GM12878 (cell line): ENCODE data around the gene DDC. TPM values are rescaled to one million over a fixed set of nuclear protein-coding genes. Genes with fewer than 3 reads are reported as not detected.

Source experiments
- ATAC-seq: fragments of 200-7000 bp; cut with Tn5 transposase; 3 replicates; pipeline ENCODE4 v1.9.1; 2020; ENCODE audit warnings: mild to moderate bottlenecking, moderate library complexity
- BruUV-seq: library from RNA; stranded (reverse); fragments of 400-500 nt; replicated peaks from 2 replicates; lab custom pipeline; 2021; lab: Mats Ljungman, UMichigan
- CTCF ChIA-PET: fragments of 300-600 bp; sonication (Branson Sonifier 250); formaldehyde crosslinking; extraction: SDS; loops from one replicate; lab custom pipeline; 2021; ENCODE audit warnings: inconsistent platforms; lab: Yijun Ruan, JAX
- POLR2A ChIA-PET: fragments of 350-600 bp; formaldehyde crosslinking; extraction: SDS; loops from one replicate; lab custom pipeline; 2021; ENCODE audit warnings: inconsistent platforms; lab: Charles Lee
- RAD21 ChIA-PET: fragments of 300-600 bp; sonication (Branson Sonifier 250); formaldehyde crosslinking; loops from one replicate; lab custom pipeline; 2023; ENCODE audit warnings: antibody characterized with exemption; ENCODE audit not compliant: unreplicated experiment; lab: Charles Lee
- SMC1A ChIA-PET: fragments of 300-600 bp; sonication (Branson Sonifier 250); formaldehyde crosslinking; loops from one replicate; lab custom pipeline; 2023; ENCODE audit not compliant: unreplicated experiment, uncharacterized antibody; lab: Charles Lee
- DNase-seq: peaks from one replicate; pipeline ENCODE4 v3.0.0-alpha.2; 2011; ENCODE audit warnings: low read depth, low spot score
- FAIRE-seq: peaks from 3 replicates; lab custom pipeline; 2011; peaks lifted over from hg19 to GRCh38; lab: Jason Lieb, UNC
- H2AFZ ChIP-seq: 2 replicates; pipeline ENCODE4 v1.6.0; 2011; ENCODE audit warnings: low read depth, low read length, control low read depth; ENCODE audit not compliant: control insufficient read depth
- H3K27ac ChIP-seq: 2 replicates; pipeline ENCODE4 v1.5.1; 2011; ENCODE audit warnings: control low read depth; ENCODE audit not compliant: control insufficient read depth, insufficient read depth
- H3K27me3 ChIP-seq, 2 experiments: replicated peaks in 1 of 2; 2 replicates each; pipeline versions ENCODE4 v1.6.0 to v1.6.1; 2011; ENCODE audit warnings: low read length in 1 of 2; ENCODE audit not compliant: control insufficient read depth in 2 of 2, insufficient read depth in 2 of 2
- H3K36me3 ChIP-seq, 2 experiments: 2 replicates each; pipeline ENCODE4 v1.5.1; 2011; ENCODE audit warnings: low read length in 1 of 2; ENCODE audit not compliant: control insufficient read depth in 2 of 2, insufficient read depth in 2 of 2
- H3K4me1 ChIP-seq: 2 replicates; pipeline ENCODE4 v1.6.1; 2011; ENCODE audit warnings: mild to moderate bottlenecking, low read length, moderate library complexity, mixed read lengths; ENCODE audit not compliant: control insufficient read depth, insufficient read depth
- H3K4me2 ChIP-seq: 2 replicates; pipeline ENCODE4 v1.6.0; 2011; ENCODE audit warnings: control low read depth; ENCODE audit not compliant: control insufficient read depth, insufficient read depth
- H3K4me3 ChIP-seq: fragments of 200-600 bp; sonication (generic); 2 replicates; pipeline ENCODE4 v1.5.1; 2016
- H3K79me2 ChIP-seq: 2 replicates; pipeline ENCODE4 v1.6.0; 2011; ENCODE audit warnings: low read length; ENCODE audit not compliant: control insufficient read depth, insufficient read depth
- H3K9ac ChIP-seq: 2 replicates; pipeline ENCODE4 v1.8.0; 2011; ENCODE audit warnings: low read length, control low read depth, mixed read lengths; ENCODE audit not compliant: control insufficient read depth, insufficient read depth
- H3K9me3 ChIP-seq: replicated peaks from 3 replicates; pipeline ENCODE4 v1.5.1; 2011; ENCODE audit warnings: mild to moderate bottlenecking, low read length; ENCODE audit not compliant: control insufficient read depth, insufficient read depth
- H4K20me1 ChIP-seq: 2 replicates; pipeline ENCODE4 v1.6.0; 2011; ENCODE audit not compliant: control insufficient read depth, insufficient read depth
- ASH2L ChIP-seq: fragments of 300-600, 200-600 bp; sonication (generic); IDR thresholded peaks from 2 replicates; pipeline ENCODE4 v1.6.1; 2017; ENCODE audit warnings: low read depth, mild to moderate bottlenecking, borderline replicate concordance
- ATF2 ChIP-seq: IDR thresholded peaks from 2 replicates; pipeline ENCODE4 v1.6.1; 2012; ENCODE audit warnings: low read length, inconsistent platforms
- BACH1 ChIP-seq: fragments of 450-650 bp; IDR thresholded peaks from 2 replicates; pipeline ENCODE4 v1.6.1; 2017; ENCODE audit warnings: mild to moderate bottlenecking, borderline replicate concordance
- CHD2 ChIP-seq: IDR thresholded peaks from 2 replicates; pipeline ENCODE4 v1.6.1; 2011; ENCODE audit warnings: low read depth, low read length, improper control_type of control experiment, borderline replicate concordance
- NFXL1 ChIP-seq: fragments of 450-650 bp; IDR thresholded peaks from 2 replicates; pipeline ENCODE4 v1.6.1; 2017; ENCODE audit warnings: antibody characterized with exemption, mild to moderate bottlenecking, borderline replicate concordance
- NR2C1 ChIP-seq: fragments of 450-650 bp; IDR thresholded peaks from 2 replicates; pipeline ENCODE4 v1.6.1; 2017; ENCODE audit warnings: antibody characterized with exemption, mild to moderate bottlenecking, moderate library complexity
- PKNOX1 ChIP-seq: fragments of 450-650 bp; IDR thresholded peaks from 2 replicates; pipeline ENCODE4 v1.6.1; 2016; ENCODE audit warnings: mild to moderate bottlenecking
- RELA ChIP-seq: fragments of 450-650 bp; IDR thresholded peaks from 2 replicates; pipeline ENCODE4 v1.8.0; 2014; ENCODE audit warnings: borderline replicate concordance; ENCODE audit not compliant: partially characterized antibody
- RFX5 ChIP-seq: IDR thresholded peaks from 2 replicates; pipeline ENCODE4 v1.6.1; 2011; ENCODE audit warnings: low read depth, low read length, improper control_type of control experiment
- SP1 ChIP-seq: IDR thresholded peaks from one replicate; pipeline ENCODE4 v1.6.1; 2011; ENCODE audit warnings: low read depth, low read length
- SPI1 ChIP-seq: IDR thresholded peaks from 2 replicates; pipeline ENCODE4 v1.6.1; 2011; ENCODE audit warnings: low read depth, mild to moderate bottlenecking, low read length, moderate library complexity, borderline replicate concordance; ENCODE audit not compliant: insufficient read depth
- SREBF1 ChIP-seq: IDR thresholded peaks from 2 replicates; pipeline ENCODE4 v1.6.1; 2012; ENCODE audit warnings: mild to moderate bottlenecking, low read length
- STAT1 ChIP-seq: fragments of 450-650 bp; conservative IDR thresholded peaks from 2 replicates; pipeline ENCODE4 v1.6.1; 2014; ENCODE audit warnings: antibody characterized with exemption, mild to moderate bottlenecking
- TAF1 ChIP-seq: IDR thresholded peaks from 2 replicates; pipeline ENCODE4 v1.6.1; 2011; ENCODE audit warnings: mild to moderate bottlenecking, low read depth, low read length, borderline replicate concordance
- WGBS: methylation state at CpG from one replicate; pipeline ENCODE4 v1.1.6; 2016; ENCODE audit warnings: low lambda C conversion rate; ENCODE audit not compliant: insufficient replicate concordance, insufficient coverage; ENCODE audit errors: missing lambda C conversion rate; 5-methylcytosine and 5-hydroxymethylcytosine counted together
- in situ Hi-C: fragments of 300-500 bp; cut with MboI; formaldehyde crosslinking; loops from 9 replicates; pipeline ENCODE4 v1.14.3; 2018; ENCODE audit warnings: mixed read lengths
- intact Hi-C: fragments of 100-400 bp; cut with micrococcal nuclease; formaldehyde crosslinking; loops from one replicate; pipeline ENCODE4 v1.14.2; 2022; ENCODE audit not compliant: unreplicated experiment
- polyA plus RNA-seq, 11 experiments: library from polyadenylated mRNA; depleted of rRNA in 4 of 11; unstranded in 6 of 11; stranded (reverse) in 5 of 11; fragments of >200 nt; fragmentation: Nextera tagmentation in 4 of 11; fragmentation: Illumina TruSeq in 1 of 11; extraction: Ambion mirVana in 4 of 11; extraction: Trizol in 1 of 11; gene quantifications; 1 replicate in 1 of 11; 2 replicates in 10 of 11; pipeline versions ENCODE4 v1.2.1 to v1.2.3, GENCODE V29; 2011 to 2016; ENCODE audit warnings: inconsistent platforms in 2 of 11, missing spikeins in 2 of 11, low read depth in 1 of 11
- total RNA-seq, 4 experiments: library from RNA; depleted of rRNA in 3 of 4; stranded (reverse); fragments of >200 nt in 3 of 4; fragmentation: Illumina TruSeq in 1 of 4; extraction: Trizol in 1 of 4; gene quantifications; 2 replicates each; pipeline versions ENCODE4 v1.2.1 to v1.2.3, GENCODE V29; 2013 to 2021

The DDC gene
- total and polyA plus RNA-seq, 10 of the 15 experiments (the other 5 are each of a cell fraction or from before 2014, with no cell fraction given): not detected

GRCh38 chr7:50491209-50491608 is 74.0 kb downstream of the DDC start:
- DNase-seq: no peak
- in situ Hi-C loops: no loop called here
- H3K79me2 ChIP-seq: no peaks in the 10 kb centered on the region
- no peaks in the 10 kb centered on the region for H3K9me3 ChIP-seq
- H3K4me3 ChIP-seq: no peak overlapping the region
- H4K20me1 ChIP-seq: no peaks in the 10 kb centered on the region
- H3K36me3 ChIP-seq: no peaks in the 10 kb centered on the region
- no peak for ATAC-seq
- no peak overlapping the region for H2AFZ ChIP-seq
- intact Hi-C loops: no loop called here
- no peak for FAIRE-seq
- POLR2A ChIA-PET: no interaction called here
- CTCF ChIA-PET: no interaction called here
- no peak for TF ChIP-seq TAF1
- TF ChIP-seq NR2C1: no peak
- TF ChIP-seq PKNOX1: no peak
- no peak for TF ChIP-seq SP1
- TF ChIP-seq SPI1: no peak
- no peak for TF ChIP-seq STAT1
- no peak for TF ChIP-seq ASH2L
- no peaks in the 10 kb centered on the region; a peak in 1 of 4 replicates for H3K27me3 ChIP-seq
- no TSS peak for BruUV-seq
- no peaks in the 10 kb centered on the region for H3K4me1 ChIP-seq
- no peak overlapping the region for H3K27ac ChIP-seq
- H3K9ac ChIP-seq: no peak overlapping the region
- WGBS: 2% methylated on average over 5 of the region's 5 CpGs
- H3K4me2 ChIP-seq: no peak overlapping the region
- RAD21 ChIA-PET: no interaction called here
- SMC1A ChIA-PET: interaction anchor here (0.7 kb wide), 1 partner anchor 10 kb away, joined by 3 read pairs; no protein-coding TSS in a partner anchor

- Histone ChIP-seq H2AFZ (no peak overlapping the region), H3K36me3 (no peaks in the 10 kb centered on the region), H3K79me2 (no peaks in the 10 kb centered on the region), H3K4me2 (no peak overlapping the region), H3K9me3 (no peaks in the 10 kb centered on the region), H3K4me1 (no peaks in the 10 kb centered on the region), H4K20me1 (no peaks in the 10 kb centered on the region), H3K27ac (no peak overlapping the region), H3K4me3 (no peak overlapping the region), H3K27me3 (no peaks in the 10 kb centered on the region; a peak in 1 of 4 replicates), H3K9ac (no peak overlapping the region)
- RAD21 ChIA-PET: no interaction called here
- intact Hi-C loops (no loop called here), in situ Hi-C loops (no loop called here)
- FAIRE-seq: no peak
- DNase-seq: no peak
- TF ChIP-seq BACH1: no peak
- no peak for TF ChIP-seq ATF2
- no peak for TF ChIP-seq RFX5
- no peak for TF ChIP-seq RELA
- no peak for TF ChIP-seq CHD2
- no peak for TF ChIP-seq NFXL1
- no peak for TF ChIP-seq PKNOX1
- TF ChIP-seq SREBF1: no peak
- BruUV-seq: no TSS peak
- ATAC-seq: no peak
- POLR2A ChIA-PET: no interaction called here
- CTCF ChIA-PET: no interaction called here
- SMC1A ChIA-PET: no interaction called here
These were observed 76.8 kb downstream of the DDC start for GRCh38 chr7:50488379-50488778.
